Suppressor macrophage (primary cell): ENCODE measurements around the gene DPH2.

Experiments
- DNase-seq, 4 experiments: peaks; one replicate each; pipeline ENCODE4 v3.0.0-alpha.2; 2020 to 2022

DPH2 gene

DNA sequence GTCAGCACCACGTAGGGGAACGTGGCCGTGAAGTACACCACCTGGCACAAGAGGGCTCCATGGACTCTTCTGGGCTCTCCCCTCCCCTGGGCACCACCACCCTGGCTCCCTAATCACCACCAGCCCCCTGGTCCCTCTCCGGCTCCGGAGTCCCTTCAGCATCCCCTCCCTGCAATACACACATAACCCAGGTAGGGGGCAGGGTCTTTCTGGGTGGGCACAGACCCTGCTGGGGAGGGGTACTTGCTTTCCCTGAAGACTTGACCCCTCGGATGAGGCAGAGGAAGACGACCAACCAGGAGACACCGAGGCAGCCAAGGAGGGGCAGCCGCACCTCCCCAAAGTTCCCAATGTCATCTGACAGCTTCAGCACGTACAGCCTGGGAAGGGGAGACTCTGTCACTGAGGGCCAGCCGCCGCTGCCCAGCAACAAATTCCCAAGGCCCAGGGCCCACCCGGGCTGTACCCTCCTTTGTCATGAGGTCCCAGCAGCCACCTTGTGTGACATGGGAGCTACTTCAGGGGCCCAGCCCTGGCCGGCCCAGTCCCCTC is 32.9 kb downstream of the DPH2 start:
- DNase-seq: no peak

DNA sequence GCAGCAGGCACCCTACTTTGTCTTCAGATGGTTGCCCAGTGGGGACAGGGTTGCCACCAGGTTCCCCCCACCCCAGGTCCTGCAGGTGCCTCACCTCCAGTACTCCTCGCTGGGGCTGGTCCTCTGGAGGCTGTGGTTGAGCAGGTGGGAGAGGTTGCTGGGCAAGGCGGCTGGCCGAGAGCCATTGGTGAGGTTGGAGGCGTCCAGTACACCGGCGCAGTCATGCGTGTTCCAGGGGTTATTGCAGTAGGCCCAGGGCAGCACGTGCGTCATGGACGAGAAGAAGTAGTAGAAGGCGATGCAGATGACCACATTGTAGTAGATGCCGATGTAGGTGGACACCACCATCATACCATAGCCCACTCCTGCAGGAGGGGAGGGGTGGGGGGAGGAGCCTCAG is 38.4 kb downstream of the DPH2 start:
- no peak for DNase-seq

DNA sequence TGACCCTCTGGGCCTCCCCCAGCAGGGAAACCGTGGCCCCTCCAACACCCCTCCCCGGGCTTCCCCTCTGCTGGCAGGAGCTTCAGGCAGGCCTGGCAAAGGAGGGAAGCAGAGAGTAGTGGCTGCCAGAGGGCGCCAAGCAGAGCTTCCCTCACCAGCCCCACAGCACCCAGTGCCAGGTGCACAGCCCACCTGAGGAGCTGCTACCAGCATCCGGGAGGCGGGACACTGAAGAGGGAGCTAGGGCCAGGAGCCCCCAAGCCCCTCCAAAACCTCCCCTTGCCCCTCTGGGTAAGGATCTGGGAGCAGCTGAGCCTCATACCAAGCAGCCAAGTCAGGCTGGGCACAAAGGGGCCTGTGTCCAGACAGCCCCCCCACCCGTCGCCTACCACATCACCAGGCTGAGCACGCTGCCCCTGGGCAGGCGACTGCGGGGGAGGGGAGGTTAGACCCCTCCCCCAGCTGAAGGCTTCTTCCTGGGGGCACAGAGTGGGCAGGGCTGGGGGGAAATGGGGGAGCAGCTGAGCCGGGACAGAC is 41.2 kb downstream of the DPH2 start:
- no peak for DNase-seq

- no peak for DNase-seq
Observed at GRCh38 chr1:44012404-44012803, 42.6 kb downstream of the DPH2 start.

DNA sequence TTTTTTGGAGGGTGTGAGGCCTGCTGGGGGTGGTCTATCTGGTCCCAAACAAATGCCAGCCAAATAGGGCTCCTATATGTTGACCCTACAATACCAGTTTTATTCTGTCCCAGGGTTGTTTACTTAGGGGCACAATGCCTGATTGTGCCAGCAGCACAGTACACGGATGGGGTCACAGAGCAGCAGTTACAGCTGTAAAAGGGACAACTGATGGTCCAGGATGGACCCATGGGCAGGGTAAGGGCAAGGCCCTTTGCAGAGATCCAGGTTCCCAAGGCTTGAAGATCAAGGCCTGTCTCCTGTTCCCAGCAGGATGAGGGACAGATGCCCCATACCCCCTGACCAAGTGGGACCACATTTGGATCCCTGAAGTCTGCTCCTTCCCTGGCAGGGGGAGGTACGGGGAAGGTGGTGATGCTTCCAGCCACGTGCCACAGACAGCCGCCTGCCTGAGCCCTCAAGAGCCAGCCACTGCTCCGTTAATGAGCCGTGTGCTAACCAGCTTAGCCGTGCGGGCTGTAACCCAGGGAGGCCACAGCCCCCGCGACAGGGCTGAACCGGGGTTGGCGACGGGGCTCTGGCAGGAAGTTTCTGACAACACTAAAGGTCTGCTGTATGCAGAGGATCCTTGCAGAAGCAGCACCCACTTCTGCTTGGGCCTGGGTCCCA is 43.3 kb downstream of the DPH2 start:
- no peak for DNase-seq

DNA sequence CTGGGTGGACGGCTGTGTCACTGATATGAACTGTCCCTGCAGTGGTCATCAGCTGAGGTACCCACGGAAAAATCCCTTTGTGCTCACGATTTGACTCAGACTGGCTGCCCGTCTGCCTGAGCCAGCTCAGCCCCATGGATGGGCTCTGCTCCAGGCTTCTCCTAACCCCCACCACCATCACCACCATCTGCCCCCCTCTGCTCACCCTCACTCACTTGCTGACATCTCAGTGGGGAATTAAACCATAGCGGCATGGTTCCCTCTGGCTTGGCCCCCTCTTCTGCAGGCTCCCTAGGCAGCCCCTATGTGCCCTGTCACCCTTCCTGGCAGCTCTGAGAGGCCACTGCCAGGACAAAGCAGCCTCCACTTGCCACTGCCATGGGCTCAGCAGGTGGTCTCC is 44.1 kb downstream of the DPH2 start:
- no peak for DNase-seq

DNA sequence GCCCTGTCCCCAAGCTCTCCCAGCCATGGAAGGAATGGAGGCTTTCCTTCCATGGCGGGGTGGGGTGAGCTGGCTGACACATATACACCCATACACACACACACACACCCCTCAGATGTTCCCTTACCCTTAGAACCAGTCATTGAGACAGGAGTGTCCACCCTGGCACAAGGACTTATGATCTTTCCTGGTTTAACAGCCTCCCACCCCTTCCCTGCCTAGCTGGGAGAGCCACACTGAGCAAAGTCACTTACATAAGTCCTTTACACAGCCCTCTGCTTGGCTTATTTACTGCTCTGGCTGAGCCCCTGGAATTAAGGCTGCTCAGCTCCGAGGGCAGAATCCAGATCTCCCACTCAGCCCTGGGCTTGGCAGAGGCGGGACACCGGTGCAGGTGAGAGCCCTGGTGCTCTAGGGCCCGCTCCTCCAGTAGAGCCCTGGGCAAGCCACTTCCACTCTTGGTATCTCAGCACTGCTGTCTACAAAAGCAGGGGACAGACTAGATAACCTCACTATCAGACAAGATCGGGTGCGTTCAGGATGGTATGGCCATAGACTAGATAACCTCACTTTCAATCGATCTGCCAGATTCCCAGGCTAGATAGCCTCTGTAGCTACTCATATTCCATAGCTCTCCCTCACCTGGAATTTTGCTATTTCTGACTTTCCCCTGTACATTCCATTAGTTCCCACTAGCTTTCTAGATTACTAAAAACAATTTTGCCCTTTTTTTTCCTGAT is 44.7 kb downstream of the DPH2 start:
- no peak for DNase-seq

DNA sequence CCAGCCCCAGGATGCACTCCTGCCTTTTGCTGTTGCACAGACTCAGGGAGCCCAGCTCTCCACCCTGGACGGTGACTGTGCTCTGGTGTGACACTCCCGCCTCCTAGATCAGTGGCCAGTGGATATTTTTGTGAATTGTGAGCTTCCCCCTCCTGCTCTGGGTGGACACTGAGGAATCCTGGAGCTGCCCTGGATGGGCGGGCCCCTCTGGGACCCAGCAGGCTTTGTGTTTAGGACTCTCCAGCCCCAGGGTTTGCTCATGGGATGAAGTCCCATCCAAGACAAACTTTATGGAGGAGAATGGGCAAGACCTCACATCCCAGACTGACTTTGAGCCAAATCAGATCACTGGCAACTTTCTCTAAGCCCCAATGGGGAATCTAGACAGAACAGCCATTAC is 45.4 kb downstream of the DPH2 start:
- DNase-seq: no peak

GRCh38 chr1:44016041-44016889 is 46.5 kb downstream of the DPH2 start:
- no peak for DNase-seq

- no peak for DNase-seq
Observed at GRCh38 chr1:44016890-44017400, 47.1 kb downstream of the DPH2 start.

- no peak for DNase-seq
Observed at GRCh38 chr1:44019466-44019948, 49.7 kb downstream of the DPH2 start.

DNA sequence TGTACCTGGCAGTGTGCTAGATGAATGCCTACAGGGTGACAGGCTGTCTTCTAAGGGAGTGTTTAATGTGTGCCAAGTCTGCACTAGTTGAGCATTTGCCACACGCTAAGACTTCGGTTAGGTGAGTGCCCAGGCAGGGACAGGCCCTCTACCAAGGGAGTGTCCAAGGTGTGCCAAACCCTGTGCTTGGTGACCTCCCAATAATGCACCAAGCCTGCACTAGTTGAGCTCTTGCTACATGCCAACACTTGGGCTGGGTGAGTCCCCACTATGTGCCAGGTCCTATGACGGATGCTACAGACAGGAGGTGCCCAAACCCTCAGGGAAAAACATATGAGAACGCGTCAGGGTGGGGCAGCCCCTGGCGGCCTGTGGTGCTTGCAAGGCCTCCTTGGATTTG is 50.7 kb downstream of the DPH2 start:
- no peak for DNase-seq

- DNase-seq: no peak
Observed at GRCh38 chr1:44021156-44021555, 51.3 kb downstream of the DPH2 start.

GRCh38 chr1:44021581-44022321 is 51.9 kb downstream of the DPH2 start:
- DNase-seq: no peak
